K562 (cell line): Measurements from ENCODE around the gene PDE1A. TPM values are rescaled to one million over a fixed set of nuclear protein-coding genes. Genes with fewer than 3 reads are reported as not detected.

ENCODE experiments used
- ATAC-seq: fragments of 200-7000 bp; cut with Tn5 transposase; 3 replicates; pipeline ENCODE4 v1.9.1; 2020; ENCODE audit warnings: moderate library complexity
- BruUV-seq: library from RNA; stranded (reverse); fragments of 400-500 nt; replicated peaks from 2 replicates; lab custom pipeline; 2021; lab: Mats Ljungman, UMichigan
- CTCF ChIA-PET: fragments of 300-600 bp; formaldehyde crosslinking; extraction: SDS; loops from one replicate; lab custom pipeline; 2021; ENCODE audit warnings: low intra/inter-chr PET ratio; lab: Yijun Ruan, JAX
- POLR2A ChIA-PET: fragments of 300-600, 350-650 bp; sonication (Branson Sonifier 250); formaldehyde crosslinking; extraction: SDS; loops from one replicate; lab custom pipeline; 2021; ENCODE audit warnings: antibody characterized with exemption, inconsistent platforms; lab: Yijun Ruan, JAX
- DNase-seq, 4 experiments: peaks; one replicate each; pipeline versions ENCODE4 v3.0.0 to v3.0.0-alpha.2; 2011 to 2018; ENCODE audit warnings: low spot score in 3 of 4, mixed read lengths in 3 of 4; ENCODE audit errors: extremely low read depth in 1 of 4
- FAIRE-seq: peaks from 2 replicates; lab custom pipeline; 2011; peaks lifted over from hg19 to GRCh38; lab: Jason Lieb, UNC
- H2AFZ ChIP-seq: 2 replicates; pipeline ENCODE4 v1.6.0; 2011; ENCODE audit warnings: low read depth, low read length, control low read depth, inconsistent platforms
- H3K27ac ChIP-seq: fragments of 200-600 bp; 3 replicates; pipeline ENCODE4 v1.8.0; 2011; ENCODE audit warnings: low read depth, mild to moderate bottlenecking, control low read depth, inconsistent platforms, low read length, moderate library complexity, mixed read lengths; ENCODE audit errors: extremely low read depth
- H3K27me3 ChIP-seq, 2 experiments: fragments of 300-600 bp in 1 of 2; 2 replicates in 1 of 2; 3 replicates in 1 of 2; pipeline versions ENCODE4 v1.6.0 to v1.8.0; 2011; ENCODE audit warnings: inconsistent platforms in 2 of 2, low read length in 2 of 2, mild to moderate bottlenecking in 1 of 2, mixed read lengths in 1 of 2, moderate library complexity in 1 of 2; ENCODE audit not compliant: control insufficient read depth in 2 of 2, insufficient read depth in 2 of 2
- H3K36me3 ChIP-seq: fragments of 300-600 bp; 3 replicates; pipeline ENCODE4 v1.8.0; 2011; ENCODE audit warnings: mild to moderate bottlenecking, low read length, inconsistent platforms; ENCODE audit not compliant: control insufficient read depth, insufficient read depth
- H3K4me1 ChIP-seq, 2 experiments: fragments of 200-600 bp in 1 of 2; replicated peaks in 1 of 2; 2 replicates in 1 of 2; 3 replicates in 1 of 2; pipeline versions ENCODE4 v1.5.1 to v1.8.0; 2011; ENCODE audit warnings: inconsistent platforms in 2 of 2, low read length in 2 of 2, mild to moderate bottlenecking in 1 of 2, mixed read lengths in 1 of 2, moderate library complexity in 1 of 2; ENCODE audit not compliant: control insufficient read depth in 2 of 2, insufficient read depth in 2 of 2
- H3K4me2 ChIP-seq: 2 replicates; pipeline ENCODE4 v1.6.1; 2011; ENCODE audit warnings: low read length, control low read depth, inconsistent platforms, mixed read lengths; ENCODE audit not compliant: insufficient read depth
- H3K4me3 ChIP-seq: fragments of 200-600 bp; sonication (generic), shearing (Covaris generic); 2 replicates; pipeline ENCODE4 v1.5.1; 2016; ENCODE audit warnings: control low read depth, inconsistent platforms
- H3K79me2 ChIP-seq: fragments of 200-600 bp; 3 replicates; pipeline ENCODE4 v1.8.0; 2011; ENCODE audit warnings: low read length, inconsistent platforms; ENCODE audit not compliant: control insufficient read depth, insufficient read depth
- H3K9ac ChIP-seq, 2 experiments: 2 replicates each; pipeline versions ENCODE4 v1.6.0 to v1.6.1; 2011; ENCODE audit warnings: low read depth in 2 of 2, low read length in 2 of 2, control low read depth in 1 of 2, inconsistent platforms in 1 of 2, mild to moderate bottlenecking in 1 of 2, mixed read lengths in 1 of 2; ENCODE audit not compliant: insufficient read depth in 1 of 2
- H3K9me1 ChIP-seq: one replicate; pipeline ENCODE4 v1.6.0; 2011; ENCODE audit warnings: inconsistent platforms, mild to moderate bottlenecking, low read length, moderate library complexity; ENCODE audit not compliant: control insufficient read depth, insufficient read depth
- H3K9me3 ChIP-seq: replicated peaks from 2 replicates; pipeline ENCODE4 v1.5.1; 2011; ENCODE audit warnings: low read depth, low read length, inconsistent platforms; ENCODE audit not compliant: control insufficient read depth, insufficient read depth
- H4K20me1 ChIP-seq: replicated peaks from 2 replicates; pipeline ENCODE4 v1.6.1; 2011; ENCODE audit warnings: low read length, inconsistent platforms, mixed read lengths; ENCODE audit not compliant: control insufficient read depth, insufficient read depth
- CBX3 ChIP-seq, 2 experiments: IDR thresholded peaks; 1 replicate in 1 of 2; 2 replicates in 1 of 2; pipeline ENCODE4 v1.6.1; 2012; ENCODE audit warnings: inconsistent platforms in 2 of 2, low read length in 2 of 2, borderline replicate concordance in 1 of 2, control low read depth in 1 of 2
- RBM25 ChIP-seq: fragments of 200-400 bp; formaldehyde crosslinking; IDR thresholded peaks from 2 replicates; pipeline ENCODE4 v1.6.1; 2018; ENCODE audit warnings: low read length, low read depth, moderate library complexity; ENCODE audit not compliant: severe bottlenecking
- ZFP1 ChIP-seq: fragments of 450-650 bp; formaldehyde crosslinking; IDR thresholded peaks from 2 replicates; pipeline ENCODE4 v1.4.0; 2020; ENCODE audit warnings: mild to moderate bottlenecking, mixed read lengths
- ZNF146 ChIP-seq: IDR thresholded peaks from one replicate; pipeline ENCODE4 v1.6.1; 2018; ENCODE audit warnings: missing compliant biosample characterization; ENCODE audit not compliant: unreplicated experiment
- ZNF639 ChIP-seq, 2 experiments: fragments of 200-800 bp in 1 of 2; sonication (Bioruptor generic) in 1 of 2; sonication (generic) in 1 of 2; formaldehyde crosslinking in 1 of 2; IDR thresholded peaks in 1 of 2; conservative IDR thresholded peaks in 1 of 2; 2 replicates each; pipeline versions ENCODE4 v1.5.0 to v1.6.1; 2016 to 2020; ENCODE audit warnings: missing compliant biosample characterization in 1 of 2, missing genetic modification characterization in 1 of 2, missing genetic modification reagents in 1 of 2
- WGBS: fragments of 100-300 bp; shearing (Covaris generic); methylation state at CpG from one replicate; pipeline ENCODE4 v1.1.6; 2016; ENCODE audit warnings: low coverage, mixed read lengths; ENCODE audit not compliant: insufficient coverage; ENCODE audit errors: missing lambda C conversion rate; 5-methylcytosine and 5-hydroxymethylcytosine counted together
- in situ Hi-C: fragments of 300-500 bp; cut with MboI; formaldehyde crosslinking; loops from 4 replicates; pipeline ENCODE4 v1.15.0; 2018; ENCODE audit warnings: inconsistent platforms, mixed read lengths
- intact Hi-C: fragments of 100-400 bp; cut with micrococcal nuclease; formaldehyde crosslinking; loops from 2 replicates; pipeline ENCODE4 v1.14.2; 2022
- polyA plus RNA-seq, 8 experiments: library from polyadenylated mRNA; depleted of rRNA in 4 of 8; stranded (reverse) in 5 of 8; unstranded in 3 of 8; fragments of >200 nt; fragmentation: Nextera tagmentation in 2 of 8; fragmentation: Illumina TruSeq in 1 of 8; extraction: Ambion mirVana in 2 of 8; extraction: Trizol in 1 of 8; gene quantifications; 2 replicates each; pipeline versions ENCODE4 v1.2.1 to v1.2.3, GENCODE V29; 2011 to 2014; ENCODE audit warnings: inconsistent platforms in 1 of 8, missing spikeins in 1 of 8
- total RNA-seq, 7 experiments: library from RNA; depleted of rRNA in 6 of 7; stranded (reverse); fragments of >200 nt in 6 of 7; fragmentation: Illumina TruSeq in 2 of 7; extraction: Trizol in 2 of 7; gene quantifications; 2 replicates each; pipeline versions ENCODE4 v1.2.1 to v1.2.3, GENCODE V29; 2011 to 2021; ENCODE audit warnings: low replicate concordance in 1 of 7

PDE1A gene
- total and polyA plus RNA-seq, 9 of the 15 experiments (the other 6 are each of a cell fraction or from before 2014, with no cell fraction given), result 0.14 to 0.91 (median 0.32) TPM

DNA sequence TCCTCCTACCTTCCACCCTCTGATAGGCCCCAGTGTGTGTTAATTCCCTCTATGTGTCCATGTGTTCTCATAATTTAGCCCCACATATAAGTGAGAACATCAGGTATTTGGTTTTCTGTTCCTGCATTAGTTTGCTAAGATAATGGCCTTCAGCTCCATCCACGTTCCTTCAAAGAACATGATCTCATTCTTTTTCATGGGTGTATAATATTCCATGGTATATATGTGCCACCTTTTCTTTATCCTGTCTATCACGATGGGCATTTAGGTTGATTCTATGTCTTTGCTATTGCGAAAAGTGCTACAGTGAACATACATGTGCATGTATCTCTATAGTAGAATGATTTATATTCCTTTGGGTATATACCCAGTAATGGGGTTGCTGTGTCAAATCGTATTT lies 46.8 kb upstream of the PDE1A start:
- WGBS, result 0% methylated on average over 4 of the region's 4 CpGs
- TF ChIP-seq ZFP1 (CRISPR knock-in tag) (no peak), ZNF146 (CRISPR knock-in tag) (peak; percentile 78), RBM25 (peak; percentile 67)
- TF ChIP-seq, all 486 proteins: peak for 2
- Histone ChIP-seq H3K9ac (no peak overlapping the region), H3K4me2 (no peak overlapping the region), H3K4me3 (no peak overlapping the region), H3K36me3 (no peaks in the 10 kb centered on the region), H3K9me1 (no peaks in the 10 kb centered on the region), H3K9me3 (no peaks in the 10 kb centered on the region), H3K27ac (no peak overlapping the region), H2AFZ (no peak overlapping the region), H3K79me2 (no peaks in the 10 kb centered on the region), H4K20me1 (no peaks in the 10 kb centered on the region), H3K27me3 (no peaks in the 10 kb centered on the region), H3K4me1 (no peaks in the 10 kb centered on the region)
- intact Hi-C loops, result loop anchor here (5.0 kb wide), 1 partner anchor 1089 kb away; no protein-coding TSS in a partner anchor
- BruUV-seq, result no TSS peak
- FAIRE-seq (no peak), ATAC-seq (no peak), DNase-seq (no peak)
- CTCF ChIA-PET, result no interaction called here
- in situ Hi-C loops, result no loop called here
- POLR2A ChIA-PET, result no interaction called here

DNA sequence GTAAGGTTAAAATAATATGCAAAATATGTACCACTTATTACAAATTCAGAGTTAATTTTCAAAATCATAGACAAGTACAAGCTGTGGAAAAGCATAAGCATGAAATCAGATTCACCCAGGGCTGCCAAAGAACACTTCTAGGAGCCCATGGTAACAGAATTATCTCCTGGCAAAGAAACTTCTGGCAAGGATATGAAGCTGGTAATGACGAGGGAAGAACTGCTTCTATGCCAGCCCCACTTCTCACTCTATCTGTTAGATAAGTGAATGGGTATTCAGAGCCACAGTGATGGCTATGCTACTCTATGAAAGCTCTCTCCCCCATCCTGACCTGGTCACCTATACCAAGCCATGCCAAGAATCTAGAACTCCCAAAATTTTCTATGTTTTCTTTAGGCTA lies 36.9 kb upstream of the PDE1A start:
- Histone ChIP-seq H3K36me3 (no peaks in the 10 kb centered on the region), H3K4me2 (no peak overlapping the region), H3K27me3 (no peaks in the 10 kb centered on the region), H3K9ac (no peak overlapping the region), H2AFZ (no peak overlapping the region), H3K4me3 (no peak overlapping the region), H3K9me1 (no peaks in the 10 kb centered on the region), H3K79me2 (no peaks in the 10 kb centered on the region), H3K9me3 (no peaks in the 10 kb centered on the region), H4K20me1 (no peaks in the 10 kb centered on the region), H3K27ac (no peak overlapping the region), H3K4me1 (no peaks in the 10 kb centered on the region)
- in situ Hi-C loops, result no loop called here
- DNase-seq (no peak), FAIRE-seq (no peak), ATAC-seq (no peak)
- TF ChIP-seq ZNF639 (CRISPR knock-in tag; conservative IDR thresholded peaks at IDR 0.05 in 1 of 2, IDR thresholded peaks at IDR 0.05 in 1 of 2), result no peak
- TF ChIP-seq CBX3 (IDR thresholded peaks at IDR 0.05; ENCODE audit: borderline replicate concordance in 1 of 2, low read length in 2 of 2), result no peak
- 0% methylated on average over 1 of the region's 1 CpG for WGBS
- ChIA-PET POLR2A (no interaction called here), CTCF (no interaction called here)
- no TSS peak for BruUV-seq
- intact Hi-C loops, result no loop called here
